ENCODE measurements around the gene LAT. TPM values are rescaled to one million over a fixed set of nuclear protein-coding genes. Genes with fewer than 3 reads are reported as not detected.

LAT gene
- total RNA-seq, 1 donor from 2014 or later, result 3.5 TPM

GRCh38 chr16:29009050-29009837 is 24.4 kb downstream of the LAT start:
- ATAC-seq, result no peak

DNA sequence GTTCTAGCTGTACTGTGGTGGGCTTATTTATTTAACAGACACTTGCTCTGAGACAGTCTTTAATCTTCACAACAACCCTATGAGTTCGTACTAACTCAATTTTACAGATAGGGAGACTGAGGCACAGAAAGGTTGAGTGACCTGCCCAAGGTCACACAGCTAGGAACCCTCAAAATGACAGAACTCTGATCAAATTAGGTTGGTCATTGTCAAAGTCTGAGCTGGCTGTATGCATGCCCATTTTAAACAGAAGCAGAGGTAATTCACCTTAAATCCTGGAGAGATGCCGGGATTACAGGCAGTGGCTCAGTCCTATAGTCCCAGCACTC is 24.9 kb downstream of the LAT start:
- ATAC-seq, result no peak

DNA sequence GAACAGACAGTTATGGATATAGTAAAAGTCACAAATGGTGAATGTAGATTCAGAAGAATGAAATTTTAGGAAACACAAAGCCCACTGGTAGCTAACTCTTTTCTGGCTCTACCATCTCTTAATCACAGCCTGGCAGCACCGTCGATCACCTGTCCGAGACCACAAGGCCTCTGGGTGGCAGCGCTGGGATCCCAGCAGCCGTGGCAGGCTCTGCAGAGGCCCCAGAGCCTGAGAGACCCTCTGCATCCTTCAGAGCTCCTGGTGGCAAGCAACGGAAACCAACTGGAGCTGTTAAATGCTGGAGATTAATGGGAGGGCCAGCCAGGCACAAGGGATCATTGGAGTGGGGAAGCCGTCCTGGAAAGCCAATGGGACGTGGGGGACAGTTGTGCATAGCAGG is 26.3 kb downstream of the LAT start:
- no peak for ATAC-seq

- no peak for ATAC-seq
Observed at GRCh38 chr16:29011851-29012250, 27.0 kb downstream of the LAT start.

DNA sequence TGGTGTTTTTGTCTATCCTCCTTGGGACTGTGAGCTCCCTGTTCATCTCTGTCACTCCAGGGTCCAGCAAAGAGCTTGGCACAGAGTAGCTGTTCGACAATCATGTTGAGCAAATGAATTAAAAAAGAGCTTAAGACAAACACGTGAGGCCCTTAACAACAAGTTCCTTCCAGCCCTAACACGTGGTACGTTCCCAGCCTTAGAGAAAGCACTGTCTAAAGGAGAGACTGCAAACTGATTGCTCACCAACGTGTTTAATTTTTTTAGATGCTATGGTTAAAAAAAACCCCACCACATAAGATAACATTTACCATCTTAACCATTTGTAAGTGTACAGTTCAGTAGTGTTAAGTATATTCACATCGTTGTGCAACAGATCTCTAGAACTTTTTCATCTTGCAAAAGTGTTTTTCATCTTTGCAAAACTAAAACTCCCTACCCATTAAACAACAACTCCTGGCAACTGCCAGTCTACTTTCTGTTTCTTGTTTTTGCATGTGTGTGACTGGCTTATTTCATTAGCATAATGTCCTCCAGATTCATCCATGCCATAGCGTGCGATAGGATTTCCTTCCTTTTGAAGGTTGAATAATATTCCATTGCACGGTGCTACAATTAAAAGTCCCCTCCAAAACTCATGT is 28.2 kb downstream of the LAT start:
- peak; percentile 39 for ATAC-seq

GRCh38 chr16:29014561-29015069 is 29.8 kb downstream of the LAT start:
- ATAC-seq, result no peak

GRCh38 chr16:29022196-29022595 is 37.3 kb downstream of the LAT start:
- ATAC-seq, result no peak

DNA sequence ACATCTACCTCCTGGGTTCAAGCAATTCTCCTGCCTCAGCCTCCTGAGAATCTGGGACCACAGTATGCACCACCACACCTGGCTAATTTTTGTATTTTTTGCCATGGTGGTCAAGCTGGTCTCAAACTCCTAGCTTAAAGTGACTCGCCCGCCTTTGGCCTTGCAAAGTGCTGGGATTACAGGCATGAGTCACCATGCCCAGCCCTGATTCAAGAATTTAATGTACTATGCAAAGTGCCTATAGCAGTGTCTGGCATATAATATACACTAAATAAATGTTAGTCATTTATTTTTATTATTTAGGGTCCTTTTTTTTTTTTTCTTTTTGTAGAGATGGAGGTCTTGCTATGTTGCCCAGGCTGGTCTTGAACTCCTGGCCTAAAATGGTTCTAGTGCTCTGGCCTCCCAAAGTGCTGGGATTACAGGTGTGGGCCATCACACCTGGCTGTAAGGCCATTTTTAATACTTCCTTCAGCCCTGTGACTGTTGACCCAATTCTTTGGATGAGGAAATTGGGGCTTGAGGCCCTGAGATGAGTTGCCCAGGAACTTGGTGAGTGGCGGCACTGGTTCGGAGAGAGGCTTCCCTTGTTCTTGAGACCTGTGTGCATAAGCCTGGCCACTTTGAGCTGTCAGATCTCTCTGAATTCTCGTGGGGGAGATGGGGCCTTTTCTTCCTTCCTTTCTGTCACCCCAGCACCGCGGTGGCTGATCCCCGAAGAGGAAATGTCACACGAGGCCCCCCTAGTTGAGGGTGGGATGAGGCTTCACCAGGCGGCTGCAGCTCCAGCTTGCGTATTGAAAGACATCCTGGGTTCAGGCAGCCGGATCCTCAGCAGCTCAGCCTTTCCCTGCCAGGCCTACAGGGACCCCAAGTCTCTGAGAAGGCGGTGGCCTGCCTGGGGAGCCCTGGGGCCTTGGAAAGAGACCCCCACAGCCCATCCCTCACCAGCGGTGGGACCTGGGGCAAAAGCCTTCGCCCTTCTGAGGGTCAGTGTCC is 38.7 kb downstream of the LAT start:
- peak; percentile 66 for ATAC-seq

DNA sequence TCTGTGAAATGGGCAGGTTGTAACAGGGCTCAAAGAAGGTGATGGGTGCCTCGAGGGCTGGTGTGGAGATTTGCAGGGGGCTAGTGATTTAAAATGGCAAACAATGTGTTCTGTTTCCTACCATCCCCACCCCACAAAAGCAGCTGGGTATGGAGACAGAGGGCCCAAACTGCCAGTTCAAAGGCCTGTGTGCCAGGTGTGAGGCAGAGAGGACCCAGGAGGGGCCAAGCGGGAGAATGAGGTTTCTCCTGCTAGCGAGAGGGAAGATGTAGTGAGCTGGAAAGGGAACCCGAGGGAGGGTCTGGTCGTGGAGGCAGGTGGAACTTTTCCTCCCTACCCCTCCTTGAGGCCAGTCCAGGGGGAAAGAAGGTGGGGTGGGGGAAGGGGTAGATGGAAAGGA is 39.4 kb downstream of the LAT start:
- no peak for ATAC-seq

DNA sequence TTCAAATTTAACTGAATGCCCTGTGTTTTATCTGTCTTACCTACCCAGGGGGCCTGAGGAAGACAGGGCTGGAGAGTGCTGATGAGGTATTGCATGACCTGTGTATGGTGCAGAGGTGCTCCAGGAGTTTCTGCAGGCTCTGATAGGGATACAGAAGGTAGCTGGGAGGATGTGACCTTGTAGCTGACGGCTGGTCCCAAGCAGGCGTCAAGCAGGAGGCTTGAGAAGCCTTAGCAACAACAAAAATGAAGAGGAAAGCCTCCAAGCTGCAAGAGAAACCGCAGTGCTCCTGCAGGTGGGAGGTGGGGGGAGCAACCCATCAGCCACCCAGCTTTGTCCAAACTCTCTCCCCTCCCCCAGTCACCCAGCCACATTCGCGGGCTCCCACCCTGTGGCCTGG is 40.4 kb downstream of the LAT start:
- no peak for ATAC-seq

GRCh38 chr16:29025735-29026134 is 40.9 kb downstream of the LAT start:
- no peak for ATAC-seq

GRCh38 chr16:29028457-29029167 is 43.8 kb downstream of the LAT start:
- ATAC-seq, result peak; percentile 16

GRCh38 chr16:29029168-29029994 is 44.5 kb downstream of the LAT start:
- peak; percentile 75 for ATAC-seq

- no peak for ATAC-seq
Observed at GRCh38 chr16:29030086-29030840, 45.4 kb downstream of the LAT start.

Other genes with a start within 250 kb of the LAT start
- 0.84 TPM for gene NPIPB9, start 233.3 kb upstream of the LAT start, total RNA-seq
- 67.0 TPM for gene ATXN2L, start 162.1 kb upstream of the LAT start, total RNA-seq
- 137 TPM for gene TUFM, start 138.7 kb upstream of the LAT start, total RNA-seq
- gene SH2B1, start 121.2 kb upstream of the LAT start, total RNA-seq, result 15.7 TPM
- gene ATP2A1, start 106.6 kb upstream of the LAT start, total RNA-seq, result 0.48 TPM
- 15.8 TPM for gene RABEP2, start 59.8 kb upstream of the LAT start, total RNA-seq
- gene CD19, start 53.1 kb upstream of the LAT start, total RNA-seq, result 0.40 TPM
- gene NFATC2IP, start 34.1 kb upstream of the LAT start, total RNA-seq, result 21.3 TPM
- 22.5 TPM for gene SPNS1, start 10.3 kb upstream of the LAT start, total RNA-seq

Data from esophagus mucosa (tissue), 1 donor.